DND-41 (cell line): ENCODE data around the gene TARBP2.

Source experiments
- ATAC-seq: fragments of 200-7000 bp; cut with Tn5 transposase; 3 replicates; pipeline ENCODE4 v1.9.1; 2021; ENCODE audit warnings: low read depth; ENCODE audit not compliant: insufficient read depth
- DNase-seq: peaks from one replicate; pipeline ENCODE4 v3.0.0-alpha.2; 2020
- H2AFZ ChIP-seq: 2 replicates; pipeline ENCODE4 v1.6.0; 2012; ENCODE audit warnings: low read depth, low read length
- H3K27ac ChIP-seq: 2 replicates; pipeline ENCODE4 v1.5.1; 2012; ENCODE audit warnings: low read length, inconsistent platforms
- H3K27me3 ChIP-seq: fragments of 200-600 bp; sonication (generic); 2 replicates; pipeline ENCODE4 v1.6.0; 2012; ENCODE audit warnings: low read length, mild to moderate bottlenecking, inconsistent platforms; ENCODE audit not compliant: insufficient read depth, poor library complexity
- H3K36me3 ChIP-seq: 2 replicates; pipeline ENCODE4 v1.5.1; 2012; ENCODE audit warnings: low read length, inconsistent platforms; ENCODE audit not compliant: insufficient read depth
- H3K4me1 ChIP-seq: 2 replicates; pipeline ENCODE4 v1.5.1; 2012; ENCODE audit warnings: mild to moderate bottlenecking, low read length; ENCODE audit not compliant: insufficient read depth
- H3K4me2 ChIP-seq: 2 replicates; pipeline ENCODE4 v1.6.0; 2012; ENCODE audit warnings: mild to moderate bottlenecking, moderate library complexity, low read length, inconsistent platforms; ENCODE audit not compliant: insufficient read depth
- H3K4me3 ChIP-seq, 2 experiments: fragments of 200-600 bp in 1 of 2; shearing (Covaris generic) in 1 of 2; 2 replicates each; pipeline ENCODE4 v1.5.1; 2012 to 2016; ENCODE audit warnings: inconsistent platforms in 2 of 2, low read length in 2 of 2, mild to moderate bottlenecking in 2 of 2, low read depth in 1 of 2, moderate library complexity in 1 of 2
- H3K79me2 ChIP-seq: 2 replicates; pipeline ENCODE4 v1.6.0; 2012; ENCODE audit warnings: low read length, inconsistent platforms; ENCODE audit not compliant: insufficient read depth
- H3K9ac ChIP-seq: 2 replicates; pipeline ENCODE4 v1.6.0; 2012; ENCODE audit warnings: low read depth, mild to moderate bottlenecking, inconsistent platforms, low read length, moderate library complexity
- H3K9me3 ChIP-seq: 2 replicates; pipeline ENCODE4 v1.5.1; 2012; ENCODE audit warnings: low read length, moderate library complexity, mild to moderate bottlenecking, inconsistent platforms; ENCODE audit not compliant: insufficient read depth, severe bottlenecking
- H4K20me1 ChIP-seq: 2 replicates; pipeline ENCODE4 v1.6.0; 2012; ENCODE audit warnings: low read length; ENCODE audit not compliant: insufficient read depth
- CTCF ChIP-seq: IDR thresholded peaks from 2 replicates; pipeline ENCODE4 v1.5.1; 2012; ENCODE audit warnings: borderline replicate concordance, low read length, moderate library complexity, mild to moderate bottlenecking; ENCODE audit not compliant: poor library complexity, severe bottlenecking; ENCODE audit errors: extremely low read depth
- EZH2 ChIP-seq: IDR thresholded peaks from 3 replicates; pipeline ENCODE4 v1.6.1; 2012; ENCODE audit warnings: borderline replicate concordance, low read depth, mild to moderate bottlenecking, moderate library complexity, low read length, inconsistent platforms; ENCODE audit not compliant: severe bottlenecking

Gene TARBP2

GRCh38 chr12:53532524-53533445 lies 31.7 kb downstream of the TARBP2 start:
- H2AFZ ChIP-seq = no peak overlapping the region
- TF ChIP-seq CTCF (no peak), EZH2 (no peak)

GRCh38 chr12:53533471-53533870 lies 32.4 kb downstream of the TARBP2 start:
- Histone ChIP-seq H3K4me3 (no peak overlapping the region), H3K9ac (no peak overlapping the region), H3K4me2 (no peak overlapping the region), H3K36me3 (peaks cover 65% of the 10 kb centered on the region), H2AFZ (no peak overlapping the region), H3K27ac (no peak overlapping the region), H3K9me3 (no peaks in the 10 kb centered on the region), H3K79me2 (no peaks in the 10 kb centered on the region), H3K4me1 (no peaks in the 10 kb centered on the region), H3K27me3 (no peaks in the 10 kb centered on the region), H4K20me1 (no peaks in the 10 kb centered on the region)
- ATAC-seq (no peak), DNase-seq (no peak)
- TF ChIP-seq EZH2 (no peak), CTCF (no peak)

More at GRCh38 chr12:53532524-53533445, 31.7 kb downstream of the TARBP2 start:
- Histone ChIP-seq H3K27ac (no peak overlapping the region), H3K9ac (no peak overlapping the region), H3K4me3 (no peak overlapping the region), H3K4me2 (no peak overlapping the region), H3K79me2 (no peaks in the 10 kb centered on the region), H4K20me1 (no peaks in the 10 kb centered on the region), H3K9me3 (no peaks in the 10 kb centered on the region), H3K4me1 (no peaks in the 10 kb centered on the region), H3K27me3 (no peaks in the 10 kb centered on the region), H3K36me3 (peaks cover 62% of the 10 kb centered on the region)
- DNase-seq = no peak
- no peak for ATAC-seq

GRCh38 chr12:53536962-53537361 lies 35.9 kb downstream of the TARBP2 start:
- Histone ChIP-seq H4K20me1 (no peaks in the 10 kb centered on the region), H3K9me3 (no peaks in the 10 kb centered on the region), H3K4me2 (no peak overlapping the region), H3K27me3 (no peaks in the 10 kb centered on the region), H3K27ac (no peak overlapping the region), H3K9ac (no peak overlapping the region), H3K4me3 (no peak overlapping the region), H3K79me2 (no peaks in the 10 kb centered on the region), H2AFZ (no peak overlapping the region), H3K4me1 (no peaks in the 10 kb centered on the region), H3K36me3 (peaks cover 80% of the 10 kb centered on the region)
- DNase-seq = no peak
- no peak for ATAC-seq
- no peak for TF ChIP-seq EZH2

GRCh38 chr12:53538209-53538689 lies 37.2 kb downstream of the TARBP2 start:
- ATAC-seq (no peak), DNase-seq (no peak)
- no peaks in the 10 kb centered on the region for H3K27me3 ChIP-seq
- H3K27ac ChIP-seq = no peak overlapping the region
- TF ChIP-seq CTCF = no peak
- no peak for TF ChIP-seq EZH2
- H3K79me2 ChIP-seq = no peaks in the 10 kb centered on the region
- H3K9me3 ChIP-seq = no peaks in the 10 kb centered on the region
- H3K9ac ChIP-seq = no peak overlapping the region
- H2AFZ ChIP-seq = no peak overlapping the region
- no peak overlapping the region for H3K4me3 ChIP-seq
- H3K4me1 ChIP-seq = no peaks in the 10 kb centered on the region
- no peaks in the 10 kb centered on the region for H4K20me1 ChIP-seq
- no peak overlapping the region for H3K4me2 ChIP-seq
- H3K36me3 ChIP-seq = peaks cover 77% of the 10 kb centered on the region
